ENCODE data around the gene GNAZ.

GRCh38 chr22:23070418-23071229 lies at the start of gene GNAZ:
- TF ChIP-seq POLR2A (IDR thresholded peaks at IDR 0.05) = no peak
- no peak for TF ChIP-seq CTCF (IDR thresholded peaks at IDR 0.05)
